Ascending aorta (tissue), 2 donors: ENCODE measurements around the gene ARRDC2. TPM values are rescaled to one million over a fixed set of nuclear protein-coding genes. Genes with fewer than 3 reads are reported as not detected.

Experiments used
- DNase-seq, 2 donors: peaks; one replicate each; pipeline ENCODE4 v3.0.0-alpha.2; 2019; ENCODE audit warnings: low spot score in 2 of 2
- H3K27ac ChIP-seq, 2 donors: fragments of 200-600 bp; sonication (generic); one replicate each; pipeline ENCODE4 v1.5.1; 2016 to 2017; ENCODE audit warnings: mild to moderate bottlenecking in 1 of 2
- H3K27me3 ChIP-seq: fragments of 200-600 bp; sonication (generic); one replicate; pipeline ENCODE4 v1.5.1; 2017
- H3K36me3 ChIP-seq, 2 donors: fragments of 200-600 bp; sonication (generic); one replicate each; pipeline ENCODE4 v1.5.1; 2016
- H3K4me1 ChIP-seq, 2 donors: fragments of 200-600 bp; sonication (generic); one replicate each; pipeline ENCODE4 v1.5.1; 2016 to 2017; ENCODE audit warnings: mild to moderate bottlenecking in 1 of 2
- H3K4me3 ChIP-seq, 2 donors: fragments of 200-600 bp; sonication (generic); one replicate each; pipeline ENCODE4 v1.5.1; 2016 to 2017; ENCODE audit warnings: mild to moderate bottlenecking in 1 of 2
- H3K9me3 ChIP-seq, 2 donors: fragments of 200-600 bp; sonication (generic); one replicate each; pipeline ENCODE4 v1.5.1; 2016
- CTCF ChIP-seq, 3 experiments: fragments of 200-600 bp in 2 of 3; fragments of 450-650 bp in 1 of 3; sonication (generic) in 2 of 3; IDR thresholded peaks; one replicate each; pipeline ENCODE4 v1.5.1; 2016 to 2019; ENCODE audit warnings: antibody characterized with exemption in 3 of 3, mild to moderate bottlenecking in 1 of 3, moderate library complexity in 1 of 3
- intact Hi-C: fragments of 100-400 bp; cut with DNase I; formaldehyde crosslinking; loops from one replicate; pipeline ENCODE4 v1.15.1; 2023
- total RNA-seq: library from RNA; depleted of rRNA; stranded (reverse); fragments of >200 nt; gene quantifications from one replicate; pipeline ENCODE4 v1.1.0, GENCODE V29; 2016

The ARRDC2 gene
- 443 TPM for total RNA-seq

DNA sequence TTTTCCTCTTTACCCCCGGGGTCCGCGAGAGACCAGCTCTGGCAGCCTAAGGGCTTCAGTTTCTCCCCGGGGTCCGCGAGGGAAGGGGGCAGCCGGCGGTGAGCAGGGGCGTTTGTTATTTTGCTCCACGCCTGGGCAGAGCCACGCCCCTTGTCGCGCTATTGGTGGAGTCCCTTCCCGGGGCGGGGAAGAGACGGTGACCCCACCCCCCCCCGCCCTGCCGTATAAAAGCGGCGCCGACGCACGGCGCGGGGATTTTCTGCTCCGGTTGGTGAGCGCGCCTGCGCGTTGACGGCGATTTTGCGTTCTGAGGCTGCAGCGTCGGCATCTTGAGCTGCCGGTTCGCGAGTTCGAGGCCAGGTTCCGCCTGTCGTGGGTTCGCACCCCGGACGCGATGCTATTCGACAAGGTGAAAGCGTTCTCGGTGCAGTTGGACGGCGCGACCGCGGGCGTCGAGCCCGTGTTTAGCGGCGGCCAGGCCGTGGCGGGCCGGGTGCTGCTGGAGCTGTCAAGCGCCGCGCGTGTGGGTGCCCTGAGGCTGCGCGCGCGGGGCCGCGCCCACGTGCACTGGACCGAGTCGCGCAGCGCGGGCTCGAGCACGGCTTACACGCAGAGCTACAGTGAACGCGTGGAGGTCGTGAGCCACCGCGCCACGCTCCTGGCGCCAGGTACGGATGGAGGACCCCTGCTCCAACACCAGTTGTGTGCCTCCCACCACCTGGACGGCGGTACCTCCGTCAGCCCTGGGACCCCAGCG lies at the start of gene ARRDC2:
Gene ARRDC2 (plus strand): TSS at position 254 of the 757 bp plus-strand sequence. CDS start 141 bp downstream, at position 395.
- Histone ChIP-seq H3K4me1 (peaks cover 5 to 11% of the 10 kb centered on the region in 2 donors), H3K9me3 (no peaks in the 10 kb centered on the region), H3K27ac (peak within 1 kb of the TSS; percentile 71 to 88)

GRCh38 chr19:17963936-17964691 lies 43.9 kb upstream of the ARRDC2 start:
- Histone ChIP-seq H3K36me3 (no peaks in the 10 kb centered on the region), H3K27me3 (peaks cover 11% of the 10 kb centered on the region), H3K4me1 (no peaks in the 10 kb centered on the region), H3K9me3 (no peaks in the 10 kb centered on the region), H3K27ac (no peak overlapping the region), H3K4me3 (no peak overlapping the region)
- no peak for TF ChIP-seq CTCF (IDR thresholded peaks at IDR 0.05)
- DNase-seq: no peak
- intact Hi-C loops: no loop called here

More for the DNA sequence above, at the start of gene ARRDC2:
- TF ChIP-seq CTCF (IDR thresholded peaks at IDR 0.05): no peak
- Histone ChIP-seq H3K4me3 (peak within 1 kb of the TSS; percentile 50 to 78), H3K27me3 (no peaks in the 10 kb centered on the region), H3K36me3 (peaks cover 37 to 46% of the 10 kb centered on the region in 2 donors)
- intact Hi-C loops: loop anchor here (1.0 to 5.0 kb wide), 4 partner anchors 13 to 153 kb away; no protein-coding TSS in a partner anchor
- DNase-seq: peak; percentile 78 to 95

DNA sequence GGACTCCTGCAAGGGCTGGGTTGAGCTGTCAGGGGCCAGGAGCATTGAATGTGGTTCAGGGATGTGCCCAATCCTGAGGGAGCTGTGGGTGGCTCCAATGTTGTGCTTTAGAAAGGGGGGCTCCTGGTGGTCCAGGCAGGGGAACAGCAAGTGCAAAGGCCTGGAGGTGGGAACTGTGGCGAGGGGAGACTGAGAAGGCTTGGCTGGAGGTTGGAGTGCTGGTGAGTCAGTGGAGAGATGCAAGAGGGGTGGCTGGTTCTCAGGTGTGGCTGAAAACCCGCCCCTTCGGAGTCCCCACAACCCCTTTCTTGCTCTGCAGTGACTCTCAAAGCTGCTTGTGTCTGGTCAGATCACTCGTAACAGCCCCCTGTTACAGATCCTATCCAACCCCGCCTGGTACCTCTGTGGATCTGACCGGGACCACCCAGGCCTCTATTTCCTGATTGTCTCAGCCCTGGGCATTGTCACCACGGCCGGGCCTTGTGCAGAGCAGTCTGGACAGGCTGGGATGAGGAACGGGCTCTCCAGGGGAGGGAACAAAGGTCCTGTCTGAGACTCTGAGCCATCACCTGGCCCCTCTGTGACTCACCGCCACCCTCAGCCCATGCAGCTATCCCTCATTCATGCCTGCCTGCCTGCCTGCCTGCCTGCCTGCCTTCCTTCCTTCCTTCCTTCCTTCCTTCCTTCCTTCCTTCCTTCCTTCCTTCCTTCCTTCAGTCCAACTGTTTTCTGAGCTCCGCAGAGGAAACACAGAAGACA lies 42.4 kb upstream of the ARRDC2 start:
- H3K4me3 ChIP-seq: no peak overlapping the region
- no peaks in the 10 kb centered on the region for H3K9me3 ChIP-seq
- H3K27ac ChIP-seq: no peak overlapping the region
- DNase-seq: no peak
- no peak for TF ChIP-seq CTCF (IDR thresholded peaks at IDR 0.05)
- H3K4me1 ChIP-seq: no peaks in the 10 kb centered on the region
- H3K27me3 ChIP-seq: peaks cover 11% of the 10 kb centered on the region
- intact Hi-C loops: no loop called here
- no peaks in the 10 kb centered on the region for H3K36me3 ChIP-seq

DNA sequence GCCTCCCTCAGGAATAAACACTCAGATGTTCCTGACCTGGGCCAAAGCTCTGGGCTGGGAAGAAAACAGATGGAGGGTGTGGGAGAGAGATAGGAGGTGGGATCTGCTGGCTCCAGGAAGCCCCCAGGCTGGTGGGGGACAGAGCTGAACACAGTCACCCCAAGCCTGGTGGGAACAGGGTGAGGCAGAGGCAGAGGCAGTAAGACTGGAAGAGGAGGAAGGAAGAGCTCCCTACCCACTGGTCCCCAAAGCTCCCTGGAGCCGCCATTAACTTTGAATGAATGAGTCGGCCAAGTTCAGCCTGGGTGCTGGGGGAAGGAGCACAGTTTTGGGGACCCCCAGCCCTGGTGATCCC lies 41.9 kb upstream of the ARRDC2 start:
- no peaks in the 10 kb centered on the region for H3K9me3 ChIP-seq
- no peak for DNase-seq
- intact Hi-C loops: no loop called here
- no peak for TF ChIP-seq CTCF (IDR thresholded peaks at IDR 0.05)
- H3K4me3 ChIP-seq: no peak overlapping the region
- H3K4me1 ChIP-seq: no peaks in the 10 kb centered on the region
- no peaks in the 10 kb centered on the region for H3K36me3 ChIP-seq
- H3K27ac ChIP-seq: no peak overlapping the region
- H3K27me3 ChIP-seq: peaks cover 11% of the 10 kb centered on the region

GRCh38 chr19:17966550-17967256 lies 41.3 kb upstream of the ARRDC2 start, which contains the start of gene KCNN1:
Gene KCNN1, plus strand, starts transcription at chr19:17967107. Its CDS starts 6,782 bp downstream, at chr19:17973889.
- Histone ChIP-seq H3K4me1 (no peaks in the 10 kb centered on the region), H3K27me3 (peaks cover 11% of the 10 kb centered on the region), H3K36me3 (no peaks in the 10 kb centered on the region), H3K27ac (no peak within 1 kb of the TSS), H3K4me3 (no peak within 1 kb of the TSS), H3K9me3 (no peaks in the 10 kb centered on the region)
- intact Hi-C loops: no loop called here
- no peak for DNase-seq
- TF ChIP-seq CTCF (IDR thresholded peaks at IDR 0.05): no peak
